ENCODE measurements around the gene PRXL2A. TPM values are rescaled to one million over a fixed set of nuclear protein-coding genes. Genes with fewer than 3 reads are reported as not detected.
A peak's percentile ranks its signal among the peaks of the same experiment; 100 is the strongest.

PRXL2A gene
- total RNA-seq, 1 experiment from 2014 or later = 18.4 TPM

GRCh38 chr10:80444646-80445319 lies 36.4 kb downstream of the PRXL2A start:
- DNase-seq (ENCODE audit: low spot score) = peak; percentile 75

GRCh38 chr10:80447436-80448190 lies 39.3 kb downstream of the PRXL2A start:
- DNase-seq (ENCODE audit: low spot score) = no peak

- no peak for DNase-seq (ENCODE audit: low spot score)
Observed at GRCh38 chr10:80448209-80448942, 40.0 kb downstream of the PRXL2A start.

GRCh38 chr10:80449520-80449919 lies 41.2 kb downstream of the PRXL2A start:
- DNase-seq (ENCODE audit: low spot score) = no peak

- no peak for DNase-seq (ENCODE audit: low spot score)
Observed at GRCh38 chr10:80451132-80451531, 42.8 kb downstream of the PRXL2A start.

- no peak for DNase-seq (ENCODE audit: low spot score)
Observed at GRCh38 chr10:80452069-80452468, 43.7 kb downstream of the PRXL2A start.

- DNase-seq (ENCODE audit: low spot score) = no peak
Observed at GRCh38 chr10:80452640-80453039, 44.3 kb downstream of the PRXL2A start.

- no peak for DNase-seq (ENCODE audit: low spot score)
Observed at GRCh38 chr10:80453056-80453841, 44.9 kb downstream of the PRXL2A start.

GRCh38 chr10:80453842-80454512 lies 45.6 kb downstream of the PRXL2A start, which contains the start of gene TSPAN14:
TSS of gene TSPAN14 (plus strand) at chr10:80454310. CDS start at chr10:80489234, 34,924 bp downstream.
- peak; percentile 64 for DNase-seq (ENCODE audit: low spot score)

GRCh38 chr10:80454513-80455460 lies 46.4 kb downstream of the PRXL2A start:
- DNase-seq (ENCODE audit: low spot score) = no peak

- no peak for DNase-seq (ENCODE audit: low spot score)
Observed at GRCh38 chr10:80455461-80456349, 47.4 kb downstream of the PRXL2A start.

- DNase-seq (ENCODE audit: low spot score) = no peak
Observed at GRCh38 chr10:80457554-80458262, 49.4 kb downstream of the PRXL2A start.

- DNase-seq (ENCODE audit: low spot score) = no peak
Observed at GRCh38 chr10:80458263-80458625, 49.9 kb downstream of the PRXL2A start.

- no peak for DNase-seq (ENCODE audit: low spot score)
Observed at GRCh38 chr10:80458638-80459037, 50.3 kb downstream of the PRXL2A start.

GRCh38 chr10:80459047-80459865 lies 50.9 kb downstream of the PRXL2A start:
- DNase-seq (ENCODE audit: low spot score) = peak; percentile 89

- peak; percentile 26 for DNase-seq (ENCODE audit: low spot score)
Observed at GRCh38 chr10:80460399-80461207, 52.3 kb downstream of the PRXL2A start.
